OCI-LY7 (cell line): ENCODE results near the gene BCL7A. TPM values are rescaled to one million over a fixed set of nuclear protein-coding genes. Genes with fewer than 3 reads are reported as not detected.

Source experiments
- BruUV-seq: library from RNA; stranded (reverse); fragments of 400-500 nt; replicated peaks from 2 replicates; lab custom pipeline; 2021; lab: Mats Ljungman, UMichigan
- CTCF ChIA-PET: fragments of 300-600 bp; sonication (Branson Sonifier 250); formaldehyde crosslinking; loops from one replicate; lab custom pipeline; 2022; ENCODE audit warnings: antibody characterized with exemption; ENCODE audit not compliant: unreplicated experiment; lab: Charles Lee
- POLR2A ChIA-PET: fragments of 300-600 bp; sonication (Branson Sonifier 250); formaldehyde crosslinking; loops from one replicate; lab custom pipeline; 2022; ENCODE audit warnings: antibody characterized with exemption; lab: Charles Lee
- DNase-seq: peaks from one replicate; pipeline ENCODE4 v3.0.0-alpha.2; 2015; ENCODE audit warnings: low spot score
- H2AFZ ChIP-seq: fragments of 200-600 bp; sonication (generic), shearing (Covaris generic); 2 replicates; pipeline ENCODE4 v1.6.1; 2014; ENCODE audit warnings: mild to moderate bottlenecking, antibody characterized with exemption, low read length, moderate library complexity
- H3K27ac ChIP-seq: fragments of 200-600 bp; sonication (generic); 2 replicates; pipeline ENCODE4 v1.5.1; 2014; ENCODE audit warnings: mixed run types, low read depth, mild to moderate bottlenecking, moderate library complexity, low read length, inconsistent platforms; ENCODE audit not compliant: poor library complexity, severe bottlenecking
- H3K36me3 ChIP-seq: fragments of 200-600 bp; sonication (generic); 2 replicates; pipeline ENCODE4 v1.6.1; 2014; ENCODE audit warnings: mild to moderate bottlenecking, antibody characterized with exemption, low read length, moderate library complexity, mixed read lengths; ENCODE audit not compliant: insufficient read depth
- H3K4me1 ChIP-seq: fragments of 200-600 bp; sonication (generic); 2 replicates; pipeline ENCODE4 v1.5.1; 2014; ENCODE audit warnings: mild to moderate bottlenecking, low read length; ENCODE audit not compliant: insufficient read depth, poor library complexity, severe bottlenecking
- H3K4me2 ChIP-seq: fragments of 200-600 bp; sonication (generic); 2 replicates; pipeline ENCODE4 v1.6.1; 2014; ENCODE audit warnings: mild to moderate bottlenecking, low read length
- H3K4me3 ChIP-seq: fragments of 200-600 bp; sonication (generic); 2 replicates; pipeline ENCODE4 v1.5.1; 2014; ENCODE audit warnings: mild to moderate bottlenecking, low read depth, low read length; ENCODE audit not compliant: poor library complexity, severe bottlenecking
- H3K79me2 ChIP-seq: fragments of 200-600 bp; sonication (generic); 2 replicates; pipeline ENCODE4 v1.6.1; 2016; ENCODE audit warnings: low read depth, mild to moderate bottlenecking, low read length, moderate library complexity, mixed read lengths; ENCODE audit not compliant: insufficient read depth
- H3K9me2 ChIP-seq: fragments of 200-600 bp; sonication (generic); 2 replicates; pipeline ENCODE4 v1.6.1; 2016; ENCODE audit warnings: mild to moderate bottlenecking, low read length, mixed read lengths; ENCODE audit not compliant: insufficient read depth
- H3K9me3 ChIP-seq: fragments of 200-600 bp; sonication (generic); 2 replicates; pipeline ENCODE4 v1.6.1; 2014; ENCODE audit warnings: mild to moderate bottlenecking, mixed run types, low read length, mixed read lengths
- H4K20me1 ChIP-seq: fragments of 200-600 bp; sonication (generic); 2 replicates; pipeline ENCODE4 v1.6.1; 2014; ENCODE audit warnings: mild to moderate bottlenecking, antibody characterized with exemption, low read length, moderate library complexity, mixed read lengths; ENCODE audit not compliant: insufficient read depth
- CTCF ChIP-seq: fragments of 200-600 bp; sonication (generic); conservative IDR thresholded peaks from 2 replicates; pipeline ENCODE4 v1.5.1; 2014; ENCODE audit warnings: mild to moderate bottlenecking, antibody characterized with exemption, low read length, moderate library complexity, mixed read lengths
- EZH2phosphoT487 ChIP-seq: fragments of 200-600 bp; sonication (generic); IDR thresholded peaks from 2 replicates; pipeline ENCODE4 v1.6.1; 2018; ENCODE audit warnings: low read depth, borderline replicate concordance, mild to moderate bottlenecking, mixed run types, antibody characterized with exemption, low read length, moderate library complexity, mixed read lengths
- intact Hi-C: fragments of 100-400 bp; cut with micrococcal nuclease; formaldehyde crosslinking; loops from one replicate; pipeline ENCODE4 v1.10.0; 2022; ENCODE audit not compliant: unreplicated experiment
- total RNA-seq, 2 experiments: library from RNA; depleted of rRNA in 1 of 2; stranded (reverse); fragments of >200 nt in 1 of 2; shearing (Covaris generic) in 1 of 2; gene quantifications; 2 replicates each; pipeline ENCODE4 v1.2.3, GENCODE V29; 2014 to 2022

BCL7A gene
- total RNA-seq, 2 experiments from 2014 or later: 76.2 to 84.7 TPM

DNA sequence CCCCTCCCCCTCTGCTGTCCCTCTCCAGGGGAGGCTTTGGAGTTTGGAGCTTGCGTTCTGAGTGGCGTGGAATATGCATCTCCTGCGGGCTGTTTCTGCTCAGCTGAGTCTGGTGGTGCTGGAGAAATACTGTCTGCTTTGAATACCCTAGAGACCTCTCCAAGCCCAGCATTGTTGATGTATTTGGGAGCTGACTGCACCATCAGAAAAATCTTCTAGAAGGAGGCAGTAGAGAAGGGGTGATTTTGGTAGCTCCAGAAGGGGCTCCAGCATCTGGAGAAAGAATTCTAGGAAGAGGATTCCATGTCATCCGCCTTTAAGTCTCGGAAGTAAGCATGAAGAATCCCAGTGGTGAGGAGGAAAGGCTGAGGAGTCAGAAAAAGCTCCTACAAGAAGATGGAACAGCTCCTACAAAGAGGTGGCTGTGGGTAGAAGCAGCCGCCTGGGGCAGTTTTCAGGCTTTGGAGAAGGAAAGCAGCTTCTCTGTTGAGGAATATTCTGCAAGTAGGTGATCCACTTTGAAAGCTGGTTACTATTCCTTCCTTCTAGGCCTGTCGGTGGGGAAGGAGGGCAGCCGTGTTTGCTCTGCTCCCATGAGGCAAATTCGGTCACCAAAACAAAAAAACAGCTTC is 66.6 kb downstream of the BCL7A start:
- H3K36me3 ChIP-seq: peaks cover 57% of the 10 kb centered on the region
- ChIA-PET POLR2A (interaction anchor here (0.6 to 2.6 kb wide), 6 partner anchors 8 to 270 kb away, joined by 3 to 8 read pairs (median 4); partner anchors contain the start of gene BCL7A), CTCF (interaction anchor here (0.6 kb wide), 1 partner anchor 170 kb away, joined by 3 read pairs; the partner anchor contains the start of gene CFAP251)
- no TSS peak for BruUV-seq
- H3K9me3 ChIP-seq: 0 out of 2 replicates have a peak, but pooled peaks cover 5% of the 10 kb centered on the region
- no peak overlapping the region for H3K27ac ChIP-seq
- H3K9me2 ChIP-seq: no peaks in the 10 kb centered on the region
- peaks cover 13% of the 10 kb centered on the region for H3K4me1 ChIP-seq
- intact Hi-C loops: no loop called here
- no peak overlapping the region for H2AFZ ChIP-seq
- TF ChIP-seq EZH2phosphoT487 (no peak), CTCF (no peak)
- H3K4me3 ChIP-seq: no peak overlapping the region
- DNase-seq: no peak
- H3K4me2 ChIP-seq: no peak overlapping the region
- no peaks in the 10 kb centered on the region for H4K20me1 ChIP-seq
- H3K79me2 ChIP-seq: peaks cover 29% of the 10 kb centered on the region; the same call in 1 of the 2 replicates

- Histone ChIP-seq H3K79me2 (peaks cover 37% of the 10 kb centered on the region; the same call in 1 of the 2 replicates), H3K4me2 (no peak overlapping the region), H3K4me1 (peaks cover 13% of the 10 kb centered on the region), H3K4me3 (no peak overlapping the region), H3K36me3 (peaks cover 51% of the 10 kb centered on the region), H3K9me3 (peaks cover 11% of the 10 kb centered on the region; the same call in 1 of the 2 replicates), H4K20me1 (no peaks in the 10 kb centered on the region), H3K9me2 (no peaks in the 10 kb centered on the region), H3K27ac (no peak overlapping the region), H2AFZ (no peak overlapping the region)
- ChIA-PET POLR2A (interaction anchor here (0.6 to 2.6 kb wide), 10 partner anchors 8 to 579 kb away, joined by 3 to 8 read pairs (median 4); partner anchors contain the start of gene BCL7A), CTCF (no interaction called here)
- intact Hi-C loops: no loop called here
- TF ChIP-seq CTCF (no peak), EZH2phosphoT487 (no peak)
- DNase-seq: no peak
- BruUV-seq: no TSS peak
Observed at GRCh38 chr12:122089077-122089476, 67.4 kb downstream of the BCL7A start.
